Endothelial cell of umbilical vein (primary cell): ENCODE measurements around the gene UNC5CL. TPM values are rescaled to one million over a fixed set of nuclear protein-coding genes. Genes with fewer than 3 reads are reported as not detected.

ENCODE experiments used
- BruUV-seq: library from RNA; stranded (reverse); fragments of 400-500 nt; replicated peaks from 2 replicates; lab custom pipeline; 2021; lab: Mats Ljungman, UMichigan
- CTCF ChIA-PET: fragments of 300-600, 350-600 bp; sonication (Branson Sonifier 250); formaldehyde crosslinking; loops from one replicate; lab custom pipeline; 2021; ENCODE audit warnings: antibody characterized with exemption, inconsistent platforms; lab: Charles Lee
- POLR2A ChIA-PET: fragments of 300-600, 350-600 bp; sonication (Branson Sonifier 250); formaldehyde crosslinking; loops from one replicate; lab custom pipeline; 2021; ENCODE audit warnings: antibody characterized with exemption, inconsistent platforms; lab: Charles Lee
- DNase-seq: peaks from one replicate; pipeline ENCODE4 v3.0.0-alpha.2; 2011; ENCODE audit warnings: low read depth, low spot score
- FAIRE-seq: peaks from 2 replicates; lab custom pipeline; 2011; peaks lifted over from hg19 to GRCh38; lab: Jason Lieb, UNC
- H2AFZ ChIP-seq: 2 replicates; pipeline ENCODE4 v1.6.0; 2012; ENCODE audit warnings: low read depth, low read length, control low read depth, inconsistent platforms
- H3K27ac ChIP-seq: 2 replicates; pipeline ENCODE4 v1.5.1; 2011; ENCODE audit warnings: low read depth, mild to moderate bottlenecking, control low read depth, low read length, moderate library complexity; ENCODE audit not compliant: insufficient read depth
- H3K27me3 ChIP-seq, 2 experiments: 2 replicates each; pipeline versions ENCODE4 v1.6.0 to v1.6.1; 2011; ENCODE audit warnings: low read length in 2 of 2, mixed read lengths in 1 of 2; ENCODE audit not compliant: control insufficient read depth in 2 of 2, insufficient read depth in 2 of 2
- H3K36me3 ChIP-seq, 2 experiments: 2 replicates in 1 of 2; 3 replicates in 1 of 2; pipeline ENCODE4 v1.5.1; 2011; ENCODE audit warnings: low read length in 2 of 2, mild to moderate bottlenecking in 1 of 2, moderate library complexity in 1 of 2; ENCODE audit not compliant: control insufficient read depth in 2 of 2, insufficient read depth in 2 of 2; ENCODE audit errors: extremely low read depth in 1 of 2
- H3K4me1 ChIP-seq: 3 replicates; pipeline ENCODE4 v1.5.1; 2011; ENCODE audit warnings: mild to moderate bottlenecking, low read length; ENCODE audit not compliant: control insufficient read depth, insufficient read depth; ENCODE audit errors: extremely low read depth
- H3K4me2 ChIP-seq: 2 replicates; pipeline ENCODE4 v1.6.1; 2011; ENCODE audit warnings: low read length, control low read depth, mixed read lengths; ENCODE audit not compliant: insufficient read depth
- H3K4me3 ChIP-seq, 3 experiments: fragments of 200-600 bp in 1 of 3; sonication (generic), shearing (Covaris generic) in 1 of 3; replicated peaks in 1 of 3; 2 replicates each; pipeline ENCODE4 v1.5.1; 2011 to 2016; ENCODE audit warnings: control low read depth in 3 of 3, low read length in 3 of 3, mild to moderate bottlenecking in 2 of 3, inconsistent platforms in 1 of 3, low read depth in 1 of 3, moderate library complexity in 1 of 3; ENCODE audit not compliant: insufficient read depth in 1 of 3
- H3K79me2 ChIP-seq: 2 replicates; pipeline ENCODE4 v1.6.0; 2012; ENCODE audit warnings: low read length, inconsistent platforms; ENCODE audit not compliant: control insufficient read depth, insufficient read depth
- H3K9ac ChIP-seq: replicated peaks from 2 replicates; pipeline ENCODE3; 2011; ENCODE audit warnings: low read length, control low read depth; ENCODE audit not compliant: insufficient read depth; ENCODE audit errors: extremely low read depth
- H3K9me1 ChIP-seq: replicated peaks from 3 replicates; pipeline ENCODE4 v1.6.0; 2011; ENCODE audit warnings: mild to moderate bottlenecking, low read length; ENCODE audit not compliant: control insufficient read depth, insufficient read depth; ENCODE audit errors: extremely low read depth
- H3K9me3 ChIP-seq: replicated peaks from 2 replicates; pipeline ENCODE4 v1.5.1; 2012; ENCODE audit warnings: low read length, inconsistent platforms; ENCODE audit not compliant: control insufficient read depth, insufficient read depth
- H4K20me1 ChIP-seq: replicated peaks from 2 replicates; pipeline ENCODE3; 2011; ENCODE audit warnings: mild to moderate bottlenecking, low read length; ENCODE audit not compliant: control insufficient read depth, insufficient read depth; ENCODE audit errors: extremely low read depth
- CTCF ChIP-seq, 2 donors: IDR thresholded peaks; 1 replicate in 1 of 2; 2 replicates in 1 of 2; pipeline ENCODE4 v1.5.1; 2011; ENCODE audit warnings: low read length in 2 of 2, mild to moderate bottlenecking in 2 of 2, moderate library complexity in 2 of 2, control low read depth in 1 of 2, inconsistent platforms in 1 of 2, low read depth in 1 of 2; ENCODE audit not compliant: insufficient read depth in 1 of 2; ENCODE audit errors: extremely low read depth in 1 of 2
- EZH2 ChIP-seq: IDR thresholded peaks from 2 replicates; pipeline ENCODE4 v1.6.1; 2012; ENCODE audit warnings: borderline replicate concordance, low read depth, mild to moderate bottlenecking, moderate library complexity, low read length, inconsistent platforms; ENCODE audit not compliant: severe bottlenecking
- FOS ChIP-seq: IDR thresholded peaks from 2 replicates; pipeline ENCODE4 v1.6.1; 2011; ENCODE audit warnings: mild to moderate bottlenecking, low read length, moderate library complexity, borderline replicate concordance; ENCODE audit not compliant: insufficient read depth
- GATA2 ChIP-seq: IDR thresholded peaks from 2 replicates; pipeline ENCODE4 v1.7.0; 2011; ENCODE audit warnings: low read depth, mild to moderate bottlenecking, moderate library complexity, mixed read lengths, low read length; ENCODE audit not compliant: insufficient read length, insufficient read depth
- JUN ChIP-seq: IDR thresholded peaks from 2 replicates; pipeline ENCODE4 v1.6.1; 2011; ENCODE audit warnings: borderline replicate concordance, low read depth; ENCODE audit not compliant: insufficient read length, insufficient read depth
- MAX ChIP-seq: IDR thresholded peaks from 2 replicates; pipeline ENCODE4 v1.6.1; 2011; ENCODE audit not compliant: insufficient read depth, insufficient read length
- MYC ChIP-seq: IDR thresholded peaks from one replicate; pipeline ENCODE4 v1.6.1; 2011; ENCODE audit warnings: mild to moderate bottlenecking, low read depth, low read length
- POLR2A ChIP-seq: IDR thresholded peaks from 2 replicates; pipeline ENCODE4 v1.6.1; 2012; ENCODE audit warnings: low read depth, mild to moderate bottlenecking, control low read depth, low read length
- POLR2AphosphoS5 ChIP-seq: IDR thresholded peaks from 2 replicates; pipeline ENCODE4 v1.6.1; 2012; ENCODE audit warnings: low read depth, mild to moderate bottlenecking, control low read depth, low read length, moderate library complexity; ENCODE audit not compliant: insufficient read depth
- dilution Hi-C: fragments of 300-500 bp; cut with MboI; formaldehyde crosslinking; loops from one replicate; pipeline ENCODE4 v1.15.0; 2019; ENCODE audit warnings: low sequenced_read_pairs; ENCODE audit not compliant: extremely low pct_ligation_motif_present
- intact Hi-C: fragments of 100-400 bp; cut with micrococcal nuclease; formaldehyde crosslinking; loops from one replicate; pipeline ENCODE4 v1.10.0; 2022
- polyA plus RNA-seq, 4 experiments: library from polyadenylated mRNA; depleted of rRNA in 3 of 4; stranded (reverse) in 3 of 4; unstranded in 1 of 4; fragments of >200 nt; gene quantifications; 2 replicates each; pipeline versions ENCODE4 v1.2.1 to v1.2.3, GENCODE V29; 2011 to 2012; ENCODE audit warnings: missing spikeins in 1 of 4
- total RNA-seq: library from RNA; stranded (reverse); gene quantifications from 2 replicates; pipeline ENCODE4 v1.2.3, GENCODE V29; 2021

UNC5CL gene
- total and polyA plus RNA-seq, 2 donors (not counting 3 experiments of a cell fraction or from before 2014, with no cell fraction given) = 0.14 to 0.20 TPM

DNA sequence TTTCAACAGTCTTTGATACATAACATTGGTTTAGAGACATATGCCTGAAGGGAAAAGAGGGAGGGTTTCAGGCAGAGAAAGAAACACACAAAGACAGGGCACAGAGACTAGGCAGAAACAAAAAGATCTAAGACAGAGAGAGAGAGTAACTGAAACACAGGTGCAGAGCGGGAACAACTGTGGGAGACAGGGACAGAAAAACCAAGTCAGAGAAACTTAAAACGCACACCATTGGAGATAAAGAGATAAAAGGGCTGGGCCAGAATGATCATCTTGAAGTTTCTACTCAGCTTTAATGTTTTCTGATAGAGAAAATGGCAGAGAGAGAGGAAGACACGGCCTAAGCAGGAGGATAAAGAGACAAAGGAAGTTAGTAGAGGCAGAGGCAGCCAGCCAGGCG, 11.8 kb downstream of the UNC5CL start:
- Histone ChIP-seq H3K4me3 (peak overlapping the region in 1 of 3 experiments; percentile 30), H3K36me3 (no peaks in the 10 kb centered on the region), H3K9ac (no peak overlapping the region), H3K9me1 (no peaks in the 10 kb centered on the region), H2AFZ (peak overlapping the region; percentile 89), H3K4me2 (peak overlapping the region; percentile 67), H4K20me1 (no peaks in the 10 kb centered on the region), H3K27ac (no peak overlapping the region), H3K9me3 (no peaks in the 10 kb centered on the region), H3K4me1 (peaks cover 6% of the 10 kb centered on the region), H3K79me2 (no peaks in the 10 kb centered on the region), H3K27me3 (peaks cover 0 to 4% of the 10 kb centered on the region in 2 experiments)
- ChIA-PET POLR2A (no interaction called here), CTCF (interaction anchor here (1.0 to 4.0 kb wide), 19 partner anchors 9 to 1678 kb away, joined by 3 to 96 read pairs (median 8); partner anchors contain the start of genes APOBEC2, TSPO2 and UNC5CL)
- no TSS peak for BruUV-seq
- DNase-seq (no peak), FAIRE-seq (no peak)
- TF ChIP-seq MAX = no peak
- no peak for TF ChIP-seq POLR2A
- TF ChIP-seq CTCF (IDR thresholded peaks at IDR 0.05; ENCODE audit: extremely low read depth in 1 of 2, insufficient read depth in 1 of 2, low read depth in 1 of 2, low read length in 2 of 2) = no peak
- TF ChIP-seq GATA2 = no peak
- no peak for TF ChIP-seq MYC
- TF ChIP-seq EZH2 = no peak
- no peak for TF ChIP-seq POLR2AphosphoS5
- TF ChIP-seq JUN = no peak
- TF ChIP-seq FOS = no peak
- intact Hi-C loops (loop anchor here (5.0 kb wide), 3 partner anchors 180 to 1680 kb away; no protein-coding TSS in a partner anchor), dilution Hi-C loops (no loop called here)
